ENCODE data around the gene PIEZO2. TPM values are rescaled to one million over a fixed set of nuclear protein-coding genes. Genes with fewer than 3 reads are reported as not detected.

PIEZO2 gene
- total and polyA plus RNA-seq, 10 donors: 0.42 to 13.0 (median 8.0) TPM

DNA sequence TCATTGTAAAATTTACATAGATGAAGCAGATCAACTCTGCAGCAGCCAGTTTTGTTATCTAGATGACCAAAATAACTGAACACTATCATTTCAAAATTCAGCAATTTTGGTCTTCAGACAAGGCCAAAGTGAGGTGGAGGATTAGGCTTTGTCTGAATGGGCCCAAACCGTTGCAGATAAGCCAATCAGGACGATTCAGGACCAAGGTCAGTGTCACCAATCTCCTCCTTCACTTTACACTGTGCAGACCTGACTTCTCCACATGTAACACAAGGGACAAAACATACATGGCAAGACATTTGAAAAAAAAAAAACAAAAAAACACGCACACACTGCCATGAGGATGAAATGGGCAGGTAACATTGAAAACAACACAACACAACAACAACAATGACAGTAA is 412.4 kb downstream of the PIEZO2 start:
- no peaks in the 10 kb centered on the region for H3K27me3 ChIP-seq (replicated peaks in 1 of 7)
- no peaks in the 10 kb centered on the region for H3K9me3 ChIP-seq
- H3K4me1 ChIP-seq: no peaks in the 10 kb centered on the region
- no peak overlapping the region for H3K4me3 ChIP-seq
- H3K27ac ChIP-seq: no peak overlapping the region
- no peak for DNase-seq
- H3K36me3 ChIP-seq: no peaks in the 10 kb centered on the region
- WGBS, 5 donors: 51 to 64% (median 56%) methylated on average over 3 of the region's 3 CpGs
- no peak for TF ChIP-seq POLR2AphosphoS5 (IDR thresholded peaks at IDR 0.05)
- intact Hi-C loops (cut with DNase I; ENCODE audit: low total_unique reads): no loop called here

- 46 to 74% (median 53%) methylated on average over 4 of the region's 4 CpGs for WGBS, 5 donors
- DNase-seq: no peak
- intact Hi-C loops (cut with DNase I; ENCODE audit: low total_unique reads): no loop called here
- H3K4me1 ChIP-seq: no peaks in the 10 kb centered on the region
- H3K9me3 ChIP-seq: no peaks in the 10 kb centered on the region
- TF ChIP-seq POLR2A (IDR thresholded peaks at IDR 0.05) (no peak), POLR2AphosphoS5 (IDR thresholded peaks at IDR 0.05) (no peak)
- TF ChIP-seq, protein P1, sequence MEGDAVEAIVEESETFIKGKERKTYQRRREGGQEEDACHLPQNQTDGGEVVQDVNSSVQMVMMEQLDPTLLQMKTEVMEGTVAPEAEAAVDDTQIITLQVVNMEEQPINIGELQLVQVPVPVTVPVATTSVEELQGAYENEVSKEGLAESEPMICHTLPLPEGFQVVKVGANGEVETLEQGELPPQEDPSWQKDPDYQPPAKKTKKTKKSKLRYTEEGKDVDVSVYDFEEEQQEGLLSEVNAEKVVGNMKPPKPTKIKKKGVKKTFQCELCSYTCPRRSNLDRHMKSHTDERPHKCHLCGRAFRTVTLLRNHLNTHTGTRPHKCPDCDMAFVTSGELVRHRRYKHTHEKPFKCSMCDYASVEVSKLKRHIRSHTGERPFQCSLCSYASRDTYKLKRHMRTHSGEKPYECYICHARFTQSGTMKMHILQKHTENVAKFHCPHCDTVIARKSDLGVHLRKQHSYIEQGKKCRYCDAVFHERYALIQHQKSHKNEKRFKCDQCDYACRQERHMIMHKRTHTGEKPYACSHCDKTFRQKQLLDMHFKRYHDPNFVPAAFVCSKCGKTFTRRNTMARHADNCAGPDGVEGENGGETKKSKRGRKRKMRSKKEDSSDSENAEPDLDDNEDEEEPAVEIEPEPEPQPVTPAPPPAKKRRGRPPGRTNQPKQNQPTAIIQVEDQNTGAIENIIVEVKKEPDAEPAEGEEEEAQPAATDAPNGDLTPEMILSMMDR (IDR thresholded peaks at IDR 0.05 in 8 of 11, conservative IDR thresholded peaks at IDR 0.05 in 3 of 11): no peak
- no peak overlapping the region for H3K4me3 ChIP-seq
- H3K27me3 ChIP-seq (replicated peaks in 1 of 7): no peaks in the 10 kb centered on the region
- no peak overlapping the region for H3K27ac ChIP-seq
- no peaks in the 10 kb centered on the region for H3K36me3 ChIP-seq
Observed at GRCh38 chr18:10732990-10733389, 416.4 kb downstream of the PIEZO2 start.

DNA sequence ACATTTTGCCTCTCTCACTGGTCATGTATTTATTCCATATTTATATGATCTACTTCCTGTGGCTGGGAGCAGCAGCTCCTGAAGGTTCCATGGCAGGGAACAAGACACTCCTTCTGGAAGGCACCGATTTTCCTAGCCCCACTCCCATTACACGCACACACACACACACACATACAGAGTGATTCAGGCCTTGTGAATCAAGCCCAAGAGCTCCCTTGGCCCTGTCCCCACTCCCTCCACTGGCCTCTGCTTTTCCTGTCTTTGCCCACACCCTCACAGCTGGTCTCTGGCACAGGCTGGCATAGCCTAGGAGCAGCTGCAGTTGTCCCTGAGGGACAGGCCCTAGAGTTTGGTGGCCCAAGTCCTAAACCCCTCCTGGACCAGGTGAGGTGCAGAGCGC is 421.9 kb downstream of the PIEZO2 start:
- no peak for TF ChIP-seq POLR2A (IDR thresholded peaks at IDR 0.05)
- TF ChIP-seq, protein P1 (IDR thresholded peaks at IDR 0.05 in 8 of 11, conservative IDR thresholded peaks at IDR 0.05 in 3 of 11): no peak
- TF ChIP-seq POLR2AphosphoS5 (IDR thresholded peaks at IDR 0.05): no peak
- H3K9me3 ChIP-seq: no peaks in the 10 kb centered on the region
- H3K27me3 ChIP-seq (replicated peaks in 1 of 7): peaks cover 0 to 25% (median 0%) of the 10 kb centered on the region in 7 donors
- no peak for DNase-seq
- intact Hi-C loops (cut with DNase I; ENCODE audit: low total_unique reads): no loop called here
- H3K27ac ChIP-seq: no peak overlapping the region
- no peaks in the 10 kb centered on the region for H3K4me1 ChIP-seq
- no peak overlapping the region for H3K4me3 ChIP-seq
- 82 to 95% (median 89%) methylated on average over 3 of the region's 3 CpGs for WGBS, 5 donors
- H3K36me3 ChIP-seq: no peaks in the 10 kb centered on the region

GRCh38 chr18:10726198-10727068 is 422.9 kb downstream of the PIEZO2 start:
- H3K4me3 ChIP-seq: peak overlapping the region in 2 of 8 donors; percentile 1 to 19
- intact Hi-C loops (cut with DNase I; ENCODE audit: low total_unique reads): no loop called here
- H3K27me3 ChIP-seq (replicated peaks in 1 of 7): peaks cover 0 to 27% (median 0%) of the 10 kb centered on the region in 7 donors
- no peaks in the 10 kb centered on the region for H3K4me1 ChIP-seq
- H3K36me3 ChIP-seq: no peaks in the 10 kb centered on the region
- no peaks in the 10 kb centered on the region for H3K9me3 ChIP-seq
- no peak for DNase-seq
- H3K27ac ChIP-seq: no peak overlapping the region
- WGBS, 5 donors: 29 to 64% (median 46%) methylated on average over 22 to 67 of the region's 67 CpGs
- TF ChIP-seq POLR2A (IDR thresholded peaks at IDR 0.05) (no peak), POLR2AphosphoS5 (IDR thresholded peaks at IDR 0.05) (no peak)
- TF ChIP-seq, protein P1 (IDR thresholded peaks at IDR 0.05 in 8 of 11, conservative IDR thresholded peaks at IDR 0.05 in 3 of 11): no peak

Data from spleen (tissue), 11 donors.